ENCODE measurements around the gene SLC1A2. TPM values are rescaled to one million over a fixed set of nuclear protein-coding genes. Genes with fewer than 3 reads are reported as not detected.

The SLC1A2 gene
- total RNA-seq, 1 experiment from 2014 or later: 0.50 TPM

DNA sequence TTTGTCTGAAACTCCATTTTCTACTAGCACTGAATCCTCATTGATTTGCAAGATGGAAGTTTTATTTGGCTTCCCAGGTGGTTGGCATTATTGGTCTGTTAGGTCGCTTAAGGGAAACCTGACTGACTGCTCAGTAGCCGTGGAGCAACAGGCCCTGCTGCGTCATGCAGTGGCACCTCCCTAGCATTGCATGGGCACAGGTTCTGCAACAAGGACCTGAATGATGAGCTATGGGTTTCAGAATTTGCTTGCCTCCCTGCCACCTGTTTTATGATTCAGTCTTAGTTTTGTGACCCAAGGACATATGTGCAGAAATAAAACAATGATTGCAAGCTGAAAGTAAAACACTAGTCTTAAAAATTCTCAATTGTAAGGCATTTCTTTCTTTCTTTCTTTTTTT, 128.5 kb downstream of the SLC1A2 start:
- no peak for DNase-seq (ENCODE audit: low spot score)
- Mint-ChIP-seq H3K4me3 (no peak overlapping the region), H3K9me3 (peaks cover 5% of the 10 kb centered on the region; the same call in 1 of the 2 replicates), H3K36me3 (no peaks in the 10 kb centered on the region), H3K4me1 (peaks cover 4% of the 10 kb centered on the region), H3K27me3 (ENCODE audit: low read depth) (no peaks in the 10 kb centered on the region), H3K27ac (no peak overlapping the region)
- TF ChIP-seq ERG (CRISPR knock-in tag; IDR thresholded peaks at IDR 0.05) (no peak), JAZF1 (CRISPR knock-in tag; IDR thresholded peaks at IDR 0.05) (no peak), ZNF671 (CRISPR knock-in tag; IDR thresholded peaks at IDR 0.05) (no peak), GTF2I (CRISPR knock-in tag; conservative IDR thresholded peaks at IDR 0.05) (no peak), ETV6 (CRISPR knock-in tag; IDR thresholded peaks at IDR 0.05) (no peak), MXD4 (CRISPR knock-in tag; IDR thresholded peaks at IDR 0.05; ENCODE audit: borderline replicate concordance) (no peak)
- POLR2A ChIA-PET: interaction anchor here (0.7 kb wide), 1 partner anchor 45 kb away, joined by 6 read pairs; no protein-coding TSS in a partner anchor
- CTCF ChIA-PET: interaction anchor here (0.6 to 1.0 kb wide), 2 partner anchors 15 to 1302 kb away, joined by 3 to 6 read pairs; no protein-coding TSS in a partner anchor
- ATAC-seq: no peak

DNA sequence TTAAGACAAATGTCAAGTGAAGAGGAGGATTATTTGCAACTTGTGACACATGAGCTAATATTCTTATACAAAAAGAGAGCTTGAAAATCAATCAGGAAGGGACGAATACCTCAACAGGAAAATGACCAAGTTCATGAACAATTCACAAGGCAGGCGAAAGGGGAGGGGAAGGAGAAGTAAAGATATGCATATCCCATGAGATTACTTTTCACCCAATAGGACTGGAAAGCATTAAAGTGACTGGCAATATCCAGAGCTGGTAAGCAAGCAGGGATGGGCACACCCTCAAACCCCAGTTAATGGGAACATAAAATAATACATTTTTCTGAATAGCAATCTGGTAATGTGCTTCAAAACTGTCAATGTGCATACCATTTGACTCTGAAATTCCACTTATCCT, 129.5 kb downstream of the SLC1A2 start:
- ATAC-seq (no peak), DNase-seq (ENCODE audit: low spot score) (no peak)
- H3K36me3 Mint-ChIP-seq: no peaks in the 10 kb centered on the region
- H3K27me3 Mint-ChIP-seq (ENCODE audit: low read depth): no peaks in the 10 kb centered on the region
- no peaks in the 10 kb centered on the region for H3K4me1 Mint-ChIP-seq
- H3K4me3 Mint-ChIP-seq: no peak overlapping the region
- ChIA-PET CTCF (interaction anchor here (0.9 kb wide), 1 partner anchor 16 kb away, joined by 3 read pairs; no protein-coding TSS in a partner anchor), POLR2A (no interaction called here)
- H3K27ac Mint-ChIP-seq: no peak overlapping the region
- peaks cover 5% of the 10 kb centered on the region; the same call in 1 of the 2 replicates for H3K9me3 Mint-ChIP-seq
- TF ChIP-seq RORB (CRISPR knock-in tag; IDR thresholded peaks at IDR 0.05) (no peak), ZNF219 (CRISPR knock-in tag; IDR thresholded peaks at IDR 0.05; ENCODE audit: borderline replicate concordance) (no peak), CDX4 (CRISPR knock-in tag; IDR thresholded peaks at IDR 0.05; ENCODE audit: borderline replicate concordance) (no peak), AR (CRISPR knock-in tag; IDR thresholded peaks at IDR 0.05) (no peak), CREM (CRISPR knock-in tag; IDR thresholded peaks at IDR 0.05) (no peak), HMGA2 (CRISPR knock-in tag; IDR thresholded peaks at IDR 0.05) (no peak), MLX (CRISPR knock-in tag; IDR thresholded peaks at IDR 0.05) (no peak), NFE2L1 (CRISPR knock-in tag; IDR thresholded peaks at IDR 0.05) (no peak), GRHL2 (CRISPR knock-in tag; IDR thresholded peaks at IDR 0.05; ENCODE audit: insufficient replicate concordance, severe bottlenecking) (no peak), TP53 (CRISPR knock-in tag; IDR thresholded peaks at IDR 0.05) (no peak), GTF2I (CRISPR knock-in tag; conservative IDR thresholded peaks at IDR 0.05) (no peak), E2F1 (CRISPR knock-in tag; IDR thresholded peaks at IDR 0.05) (no peak), TEAD1 (CRISPR knock-in tag; IDR thresholded peaks at IDR 0.05) (no peak), CBFB (CRISPR knock-in tag; IDR thresholded peaks at IDR 0.05; ENCODE audit: low read depth) (no peak), FOXK1 (CRISPR knock-in tag; IDR thresholded peaks at IDR 0.05) (no peak), ERG (CRISPR knock-in tag; IDR thresholded peaks at IDR 0.05) (no peak), ZNF121 (CRISPR knock-in tag; IDR thresholded peaks at IDR 0.05) (no peak), ZNF232 (CRISPR knock-in tag; IDR thresholded peaks at IDR 0.05) (no peak)
- TF ChIP-seq, protein P1, sequence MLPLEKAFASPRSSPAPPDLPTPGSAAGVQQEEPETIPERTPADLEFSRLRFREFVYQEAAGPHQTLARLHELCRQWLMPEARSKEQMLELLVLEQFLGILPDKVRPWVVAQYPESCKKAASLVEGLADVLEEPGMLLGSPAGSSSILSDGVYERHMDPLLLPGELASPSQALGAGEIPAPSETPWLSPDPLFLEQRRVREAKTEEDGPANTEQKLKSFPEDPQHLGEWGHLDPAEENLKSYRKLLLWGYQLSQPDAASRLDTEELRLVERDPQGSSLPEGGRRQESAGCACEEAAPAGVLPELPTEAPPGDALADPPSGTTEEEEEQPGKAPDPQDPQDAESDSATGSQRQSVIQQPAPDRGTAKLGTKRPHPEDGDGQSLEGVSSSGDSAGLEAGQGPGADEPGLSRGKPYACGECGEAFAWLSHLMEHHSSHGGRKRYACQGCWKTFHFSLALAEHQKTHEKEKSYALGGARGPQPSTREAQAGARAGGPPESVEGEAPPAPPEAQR (CRISPR knock-in tag; IDR thresholded peaks at IDR 0.05): no peak
